ENCODE results near the gene GAB3.

The GAB3 gene

GRCh38 chrX:154750301-154751202 lies at the start of gene GAB3:
TSS of gene GAB3 (minus strand) at chrX:154751077. CDS start at chrX:154751025, 52 bp downstream.
- peak in 1 of 2 experiments; percentile 35 for DNase-seq

- DNase-seq, result no peak
Observed at GRCh38 chrX:154799556-154800348, 48.9 kb upstream of the GAB3 start.

- DNase-seq, result no peak
Observed at GRCh38 chrX:154797006-154797405, 46.1 kb upstream of the GAB3 start.

- no peak for DNase-seq
Observed at GRCh38 chrX:154795016-154795415, 44.1 kb upstream of the GAB3 start.

- no peak for DNase-seq
Observed at GRCh38 chrX:154793084-154793795, 42.4 kb upstream of the GAB3 start.

- no peak for DNase-seq
Observed at GRCh38 chrX:154791939-154792338, 41.1 kb upstream of the GAB3 start.

- DNase-seq, result no peak
Observed at GRCh38 chrX:154791467-154791866, 40.6 kb upstream of the GAB3 start.

- DNase-seq, result no peak
Observed at GRCh38 chrX:154785716-154786115, 34.8 kb upstream of the GAB3 start.

GRCh38 chrX:154784149-154784995 lies 33.5 kb upstream of the GAB3 start:
- no peak for DNase-seq

- no peak for DNase-seq
Observed at GRCh38 chrX:154780968-154781367, 30.1 kb upstream of the GAB3 start.

- no peak for DNase-seq
Observed at GRCh38 chrX:154779261-154779660, 28.4 kb upstream of the GAB3 start.

GRCh38 chrX:154776753-154777152 lies 25.9 kb upstream of the GAB3 start:
- DNase-seq, result no peak

GRCh38 chrX:154775419-154776349 lies 24.8 kb upstream of the GAB3 start:
- peak; percentile 18 to 58 for DNase-seq

GRCh38 chrX:154774622-154775021 lies 23.7 kb upstream of the GAB3 start:
- no peak for DNase-seq

GRCh38 chrX:154762537-154763296 lies 11.8 kb upstream of the GAB3 start, which contains the start of gene DKC1:
TSS of gene DKC1 (plus strand) at chrX:154762864. CDS start at chrX:154762966, 102 bp downstream.
- DNase-seq, result peak; percentile 92 to 96

- no peak for DNase-seq
Observed at GRCh38 chrX:154761977-154762536, 11.2 kb upstream of the GAB3 start.

GRCh38 chrX:154758696-154759095 lies 7.8 kb upstream of the GAB3 start:
- DNase-seq, result no peak

GRCh38 chrX:154751669-154752271 lies 893 bp upstream of the GAB3 start:
- no peak for DNase-seq

GRCh38 chrX:154751203-154751668 lies 359 bp upstream of the GAB3 start:
- DNase-seq, result no peak
